Smooth muscle cell (in vitro differentiated cells): ENCODE results near the gene IKBKE. TPM values are rescaled to one million over a fixed set of nuclear protein-coding genes. Genes with fewer than 3 reads are reported as not detected.
A peak's percentile ranks its signal among the peaks of the same experiment; 100 is the strongest.

Experiments
- DNase-seq: peaks from one replicate; lab custom pipeline; 2025; ENCODE audit not compliant: unreplicated experiment; lab: John Stamatoyannopoulos, UW
- H2AFZ ChIP-seq: fragments of 200-600 bp; sonication (generic); 2 replicates; pipeline ENCODE4 v1.6.0; 2016; ENCODE audit warnings: antibody characterized with exemption, low read depth, mild to moderate bottlenecking
- H3F3A ChIP-seq: fragments of 200-600 bp; sonication (generic); 2 replicates; pipeline ENCODE4 v1.6.0; 2017; ENCODE audit warnings: antibody characterized with exemption, low read depth
- H3K27ac ChIP-seq: fragments of 200-600 bp; sonication (generic); 2 replicates; pipeline ENCODE4 v1.5.1; 2016; ENCODE audit warnings: low read depth, mild to moderate bottlenecking
- H3K27me3 ChIP-seq: fragments of 200-600 bp; sonication (generic); 2 replicates; pipeline ENCODE4 v1.6.1; 2016; ENCODE audit warnings: low read depth, mild to moderate bottlenecking
- H3K36me3 ChIP-seq: fragments of 200-600 bp; sonication (generic); 2 replicates; pipeline ENCODE4 v1.5.1; 2016; ENCODE audit warnings: low read depth
- H3K4me1 ChIP-seq: fragments of 200-600 bp; sonication (generic); 2 replicates; pipeline ENCODE4 v1.5.1; 2016; ENCODE audit warnings: low read depth
- H3K4me2 ChIP-seq: fragments of 200-600 bp; sonication (generic); 2 replicates; pipeline ENCODE4 v1.6.0; 2016; ENCODE audit warnings: mild to moderate bottlenecking
- H3K4me3 ChIP-seq: fragments of 200-600 bp; sonication (generic); 2 replicates; pipeline ENCODE4 v1.5.1; 2016; ENCODE audit warnings: mild to moderate bottlenecking
- H3K79me2 ChIP-seq: fragments of 200-600 bp; sonication (generic); 2 replicates; pipeline ENCODE4 v1.6.0; 2016; ENCODE audit warnings: low read depth, mild to moderate bottlenecking
- H3K9ac ChIP-seq: fragments of 200-600 bp; sonication (generic); 2 replicates; pipeline ENCODE4 v1.6.0; 2016; ENCODE audit warnings: low read depth
- H3K9me3 ChIP-seq: fragments of 200-600 bp; sonication (generic); replicated peaks from 2 replicates; pipeline ENCODE4 v1.5.1; 2016; ENCODE audit warnings: low read depth
- H4K20me1 ChIP-seq: fragments of 200-600 bp; sonication (generic); 2 replicates; pipeline ENCODE4 v1.6.0; 2016; ENCODE audit warnings: low read depth
- WGBS: methylation state at CpG from one replicate; pipeline ENCODE4 v1.1.7; 2016; ENCODE audit warnings: low lambda C conversion rate; 5-methylcytosine and 5-hydroxymethylcytosine counted together
- polyA plus RNA-seq: library from polyadenylated mRNA; unstranded; fragments of >200 nt; fragmentation: Nextera tagmentation; extraction: Ambion mirVana; gene quantifications from 2 replicates; pipeline ENCODE4 v1.2.1, GENCODE V29; 2016
- total RNA-seq: library from RNA; depleted of rRNA; stranded (reverse); fragments of >200 nt; gene quantifications from 2 replicates; pipeline ENCODE4 v1.2.3, GENCODE V29; 2014
- TF ChIP-seq, protein P1 (sequence below): fragments of 200-600 bp; sonication (generic); IDR thresholded peaks from 2 replicates; pipeline ENCODE4 v1.5.1; 2017; ENCODE audit warnings: borderline replicate concordance, mild to moderate bottlenecking, antibody characterized with exemption; ENCODE audit not compliant: insufficient read depth, poor library complexity, severe bottlenecking

The IKBKE gene
- total RNA-seq: 4.0 and 6.2 TPM in 2 replicates
- polyA plus RNA-seq: 8.5 and 9.7 TPM in 2 replicates

DNA sequence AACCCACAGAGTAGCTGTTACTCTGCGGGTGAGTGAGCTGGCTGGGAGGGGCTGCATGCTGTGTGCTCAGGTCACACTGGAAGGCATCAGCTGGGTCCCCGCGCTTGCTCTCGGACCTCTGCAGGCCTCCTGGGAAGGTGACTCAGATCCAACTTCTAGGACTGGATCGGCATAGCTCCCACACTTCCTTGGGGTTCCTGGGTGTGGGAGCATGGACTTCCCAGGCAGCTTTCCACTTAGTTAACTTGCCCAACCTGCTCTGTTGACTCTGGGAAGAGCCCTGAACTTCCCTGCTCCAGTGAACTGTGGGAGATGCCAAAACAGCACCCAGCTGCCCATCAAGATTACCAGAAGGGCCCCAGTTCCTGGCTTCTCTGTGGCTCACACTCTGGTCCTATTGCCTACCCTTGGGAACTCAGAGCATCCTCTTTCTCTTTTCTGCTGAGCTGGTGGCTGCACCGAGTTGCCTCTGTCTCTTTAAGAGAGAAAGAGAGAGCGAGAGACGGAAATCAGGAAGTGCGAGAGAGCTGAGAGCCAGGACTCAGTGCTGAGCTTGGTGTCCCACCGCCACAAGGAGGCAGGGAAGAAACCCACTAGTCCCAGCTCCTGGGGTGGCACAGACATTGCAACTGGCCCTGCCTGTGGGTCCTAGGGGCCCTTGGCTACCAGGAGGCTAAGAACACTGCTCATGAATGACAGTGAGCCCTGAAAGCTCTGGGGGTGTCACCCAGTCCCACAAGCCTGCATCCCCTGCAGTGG, at the start of gene IKBKE:
Gene IKBKE (plus strand): TSS at position 544 of the 759 bp plus-strand sequence. CDS start 2,752 bp downstream, outside the sequence.
- Histone ChIP-seq H2AFZ (peak within 1 kb of the TSS; percentile 72), H3K27me3 (no peaks in the 10 kb centered on the region), H3K4me2 (peak within 1 kb of the TSS; percentile 98), H3K9ac (peak within 1 kb of the TSS; percentile 36), H4K20me1 (no peaks in the 10 kb centered on the region), H3K9me3 (no peaks in the 10 kb centered on the region), H3K27ac (peak within 1 kb of the TSS; percentile 64), H3K4me1 (peaks cover 34% of the 10 kb centered on the region), H3K4me3 (peak within 1 kb of the TSS; percentile 74), H3K79me2 (no peaks in the 10 kb centered on the region), H3F3A (peaks cover 5% of the 10 kb centered on the region), H3K36me3 (no peaks in the 10 kb centered on the region)
- TF ChIP-seq, protein P1, sequence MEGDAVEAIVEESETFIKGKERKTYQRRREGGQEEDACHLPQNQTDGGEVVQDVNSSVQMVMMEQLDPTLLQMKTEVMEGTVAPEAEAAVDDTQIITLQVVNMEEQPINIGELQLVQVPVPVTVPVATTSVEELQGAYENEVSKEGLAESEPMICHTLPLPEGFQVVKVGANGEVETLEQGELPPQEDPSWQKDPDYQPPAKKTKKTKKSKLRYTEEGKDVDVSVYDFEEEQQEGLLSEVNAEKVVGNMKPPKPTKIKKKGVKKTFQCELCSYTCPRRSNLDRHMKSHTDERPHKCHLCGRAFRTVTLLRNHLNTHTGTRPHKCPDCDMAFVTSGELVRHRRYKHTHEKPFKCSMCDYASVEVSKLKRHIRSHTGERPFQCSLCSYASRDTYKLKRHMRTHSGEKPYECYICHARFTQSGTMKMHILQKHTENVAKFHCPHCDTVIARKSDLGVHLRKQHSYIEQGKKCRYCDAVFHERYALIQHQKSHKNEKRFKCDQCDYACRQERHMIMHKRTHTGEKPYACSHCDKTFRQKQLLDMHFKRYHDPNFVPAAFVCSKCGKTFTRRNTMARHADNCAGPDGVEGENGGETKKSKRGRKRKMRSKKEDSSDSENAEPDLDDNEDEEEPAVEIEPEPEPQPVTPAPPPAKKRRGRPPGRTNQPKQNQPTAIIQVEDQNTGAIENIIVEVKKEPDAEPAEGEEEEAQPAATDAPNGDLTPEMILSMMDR: no peak
- peak; percentile 18 for DNase-seq
- 4% methylated on average over 10 of the region's 10 CpGs for WGBS

DNA sequence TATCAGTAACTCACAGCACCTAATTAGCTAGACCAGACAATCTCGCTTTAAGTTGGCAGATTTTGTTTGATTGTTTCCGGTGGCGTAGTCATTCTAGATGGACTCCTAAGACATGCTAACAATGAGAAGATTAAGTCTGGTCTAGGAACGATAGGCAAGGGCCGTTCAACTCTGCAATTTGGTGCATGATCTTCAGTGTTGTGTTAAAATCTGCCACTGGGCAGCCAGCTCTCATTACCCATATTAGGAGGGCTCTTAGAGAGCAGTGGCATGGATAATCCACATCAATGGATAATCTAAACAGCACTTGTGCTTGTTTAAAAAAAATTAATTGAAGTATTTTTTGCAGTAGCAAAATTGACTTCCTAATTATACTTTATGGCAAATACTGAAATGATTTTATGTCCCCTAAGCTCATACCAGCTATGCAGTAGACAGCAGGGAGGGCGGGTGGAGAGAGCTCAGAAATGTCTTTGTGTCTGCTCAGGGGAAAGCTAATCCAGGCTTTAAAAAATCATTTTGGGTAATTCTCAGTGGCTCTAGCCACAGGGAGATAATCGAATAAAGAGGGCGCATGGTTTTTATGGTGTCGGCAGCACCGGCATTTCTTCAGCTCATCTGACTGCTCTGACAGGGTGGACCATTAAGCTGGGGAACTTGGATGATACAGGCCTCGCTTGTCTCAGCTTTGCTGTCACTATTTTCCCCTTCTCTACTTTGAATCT, 48.5 kb upstream of the IKBKE start:
- no peak overlapping the region for H3K4me3 ChIP-seq
- TF ChIP-seq, protein P1: no peak
- WGBS: 59% methylated on average over 11 of the region's 11 CpGs

DNA sequence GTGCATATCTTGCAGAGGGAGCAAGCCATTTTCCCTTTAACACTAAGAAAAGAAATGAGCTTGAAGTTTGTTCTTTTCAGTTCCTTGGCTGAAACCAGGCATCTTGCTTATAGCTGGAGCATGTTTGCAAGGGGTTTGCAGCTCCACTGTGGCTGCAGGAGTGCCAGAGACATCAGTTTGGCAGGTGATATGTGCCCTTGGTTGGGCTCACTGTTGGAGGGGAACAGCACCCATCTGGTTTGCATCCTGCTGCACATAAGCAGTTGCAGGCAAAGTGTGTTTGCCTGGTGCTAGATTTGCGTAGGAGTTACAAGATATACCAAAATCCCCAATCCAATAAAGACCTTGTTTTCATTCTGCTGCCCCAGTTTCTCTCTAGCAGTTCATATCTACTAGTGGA, 47.8 kb upstream of the IKBKE start:
- H3K36me3 ChIP-seq: no peaks in the 10 kb centered on the region
- H3K9me3 ChIP-seq: no peaks in the 10 kb centered on the region
- TF ChIP-seq, protein P1: no peak
- no peaks in the 10 kb centered on the region for H4K20me1 ChIP-seq
- H3K27me3 ChIP-seq: no peaks in the 10 kb centered on the region
- no peak overlapping the region for H2AFZ ChIP-seq
- no peaks in the 10 kb centered on the region for H3F3A ChIP-seq
- H3K9ac ChIP-seq: no peak overlapping the region
- no peak overlapping the region for H3K4me3 ChIP-seq
- H3K4me1 ChIP-seq: no peaks in the 10 kb centered on the region
- H3K4me2 ChIP-seq: no peak overlapping the region
- no peaks in the 10 kb centered on the region for H3K79me2 ChIP-seq
- H3K27ac ChIP-seq: no peak overlapping the region
- no peak for DNase-seq
- WGBS: 52% methylated on average over 1 of the region's 1 CpG

More for the DNA sequence above, 48.5 kb upstream of the IKBKE start:
- H3K9me3 ChIP-seq: no peaks in the 10 kb centered on the region
- H3F3A ChIP-seq: peaks cover under 1% of the 10 kb centered on the region
- H3K27me3 ChIP-seq: no peaks in the 10 kb centered on the region
- H3K79me2 ChIP-seq: no peaks in the 10 kb centered on the region
- DNase-seq: no peak
- no peak overlapping the region for H3K27ac ChIP-seq
- H3K9ac ChIP-seq: no peak overlapping the region
- no peaks in the 10 kb centered on the region for H3K36me3 ChIP-seq
- H2AFZ ChIP-seq: no peak overlapping the region
- no peaks in the 10 kb centered on the region for H4K20me1 ChIP-seq
- no peak overlapping the region for H3K4me2 ChIP-seq
- H3K4me1 ChIP-seq: no peaks in the 10 kb centered on the region
